ENCODE results near the gene TRAM2. TPM values are rescaled to one million over a fixed set of nuclear protein-coding genes. Genes with fewer than 3 reads are reported as not detected.

The TRAM2 gene
- total RNA-seq, 1 experiment from 2014 or later: 21.3 TPM

GRCh38 chr6:52550014-52550575 lies 26.8 kb downstream of the TRAM2 start:
- Histone ChIP-seq H3K27ac (ENCODE audit: low read depth, low read length) (no peak overlapping the region), H3K9ac (ENCODE audit: low read length) (no peak overlapping the region), H3K9me2 (ENCODE audit: insufficient read depth) (no peaks in the 10 kb centered on the region), H3K9me3 (ENCODE audit: control insufficient read depth in 1 of 2, insufficient read depth in 1 of 2, low read depth in 1 of 2, low read length in 2 of 2) (no peaks in the 10 kb centered on the region), H3K4me1 (ENCODE audit: control insufficient read depth in 1 of 2, insufficient read depth in 2 of 2, low read length in 2 of 2) (peaks cover 14 to 32% of the 10 kb centered on the region in 2 experiments; a peak in 3 of 4 replicates), H3K4me3 (replicated peaks in 1 of 2; ENCODE audit: low read depth in 1 of 2, low read length in 2 of 2) (no peak overlapping the region), H3K27me3 (ENCODE audit: insufficient read depth, low read length) (no peaks in the 10 kb centered on the region), H2AFZ (ENCODE audit: low read depth, low read length, poor library complexity, severe bottlenecking) (no peak overlapping the region), H4K20me1 (ENCODE audit: insufficient read depth) (no peaks in the 10 kb centered on the region), H3K79me2 (ENCODE audit: insufficient read depth, low read length) (peaks cover 35% of the 10 kb centered on the region), H3K36me3 (ENCODE audit: control insufficient read depth in 1 of 2, insufficient read depth in 2 of 2, low read length in 2 of 2) (no peaks in the 10 kb centered on the region), H3K4me2 (ENCODE audit: low read length) (no peak overlapping the region)
- no peak for TF ChIP-seq POLR2A (IDR thresholded peaks at IDR 0.05; ENCODE audit: borderline replicate concordance, extremely low read depth, insufficient read depth, insufficient read length)
- no peak for TF ChIP-seq CEBPB (IDR thresholded peaks at IDR 0.05; ENCODE audit: low read depth)
- TF ChIP-seq SRF (IDR thresholded peaks at IDR 0.05; ENCODE audit: low read depth): no peak
- no peak for TF ChIP-seq EZH2 (IDR thresholded peaks at IDR 0.05)
- no peak for TF ChIP-seq ZNF274 (IDR thresholded peaks at IDR 0.05; ENCODE audit: low read depth, low read length)
- TF ChIP-seq RAD21 (IDR thresholded peaks at IDR 0.05; ENCODE audit: low read depth): no peak
- TF ChIP-seq SP1 (IDR thresholded peaks at IDR 0.05; ENCODE audit: low read depth): no peak
- no peak for TF ChIP-seq ZFX (IDR thresholded peaks at IDR 0.05)
- TF ChIP-seq POLR2AphosphoS5 (IDR thresholded peaks at IDR 0.05; ENCODE audit: low read depth, low read length): no peak
- no peak for TF ChIP-seq FOSL1 (IDR thresholded peaks at IDR 0.05; ENCODE audit: low read depth)
- no peak for TF ChIP-seq ELF1 (IDR thresholded peaks at IDR 0.05; ENCODE audit: borderline replicate concordance, low read depth)
- TF ChIP-seq MAX (IDR thresholded peaks at IDR 0.05): no peak
- no peak for TF ChIP-seq REST (IDR thresholded peaks at IDR 0.05; ENCODE audit: low read depth)
- intact Hi-C loops (cut with micrococcal nuclease): no loop called here
- ATAC-seq (no peak), DNase-seq (ENCODE audit: low read depth, low spot score) (no peak)
- ChIA-PET POLR2A (no interaction called here), RAD21 (ENCODE audit: low non-redundant PET in 1 of 2, low total read pairs in 2 of 2, uncharacterized antibody in 2 of 2, unreplicated experiment in 2 of 2) (no interaction called here), CTCF (no interaction called here)
- BruUV-seq (replicated peaks): no TSS peak
